ENCODE results near the gene ADIRF.
"Not testable (repeated sequence)": the region's sequence is repeated elsewhere in the genome, so short reads cannot be mapped to it uniquely, and the experiment has no call there.

Gene ADIRF

GRCh38 chr10:86946213-86947155 is 21.8 kb upstream of the ADIRF start:
- DNase-seq = no peak

GRCh38 chr10:86947806-86948205 is 20.5 kb upstream of the ADIRF start:
- DNase-seq = not testable (repeated sequence)

GRCh38 chr10:86950349-86950748 is 17.9 kb upstream of the ADIRF start:
- no peak for DNase-seq

- DNase-seq = no peak
Measured at GRCh38 chr10:86951184-86951761, 17.0 kb upstream of the ADIRF start.

GRCh38 chr10:86952106-86952505 is 16.2 kb upstream of the ADIRF start:
- DNase-seq = no peak

- DNase-seq = not testable (repeated sequence)
Measured at GRCh38 chr10:86952697-86953096, 15.6 kb upstream of the ADIRF start.

- DNase-seq = no peak
Measured at GRCh38 chr10:86953747-86954680, 14.3 kb upstream of the ADIRF start.

- no peak for DNase-seq
Measured at GRCh38 chr10:86954681-86955500, 13.4 kb upstream of the ADIRF start.

GRCh38 chr10:86955501-86956194 is 12.6 kb upstream of the ADIRF start:
- peak in 1 of 2 experiments; percentile 22 for DNase-seq

GRCh38 chr10:86956195-86956847 is 12.0 kb upstream of the ADIRF start:
- DNase-seq = no peak

- no peak for DNase-seq
Measured at GRCh38 chr10:86956848-86957448, 11.3 kb upstream of the ADIRF start.

- DNase-seq = no peak
Measured at GRCh38 chr10:86957471-86958115, 10.7 kb upstream of the ADIRF start, which contains the start of gene MMRN2. Gene MMRN2 (minus strand): TSS chr10:86957615. CDS start chr10:86957541, 74 bp downstream.

GRCh38 chr10:86958116-86958900 is 10.0 kb upstream of the ADIRF start, which contains the start of gene SNCG:
Gene SNCG (plus strand): TSS chr10:86958599. CDS start chr10:86958698, 99 bp downstream.
- no peak for DNase-seq

GRCh38 chr10:86958901-86959736 is 9.2 kb upstream of the ADIRF start:
- no peak for DNase-seq

- no peak for DNase-seq
Measured at GRCh38 chr10:86959737-86960002, 8.6 kb upstream of the ADIRF start.

- DNase-seq = peak; percentile 87 to 92
Measured at GRCh38 chr10:86960003-86960862, 8.0 kb upstream of the ADIRF start.

- DNase-seq = no peak
Measured at GRCh38 chr10:86960863-86961434, 7.3 kb upstream of the ADIRF start.
